GM12801 (cell line): Measurements from ENCODE around the gene HNRNPA0.

Experiments used
- CTCF ChIP-seq: IDR thresholded peaks from one replicate; pipeline ENCODE4 v1.5.1; 2011; ENCODE audit warnings: control low read depth; ENCODE audit not compliant: insufficient read length; ENCODE audit errors: extremely low read depth

HNRNPA0 gene

GRCh38 chr5:137703565-137703964 is 50.6 kb downstream of the HNRNPA0 start:
- TF ChIP-seq CTCF, result no peak

- TF ChIP-seq CTCF, result no peak
These were observed 53.9 kb downstream of the HNRNPA0 start for GRCh38 chr5:137700282-137700680.

GRCh38 chr5:137699336-137700281 is 54.6 kb downstream of the HNRNPA0 start:
- TF ChIP-seq CTCF, result no peak

DNA sequence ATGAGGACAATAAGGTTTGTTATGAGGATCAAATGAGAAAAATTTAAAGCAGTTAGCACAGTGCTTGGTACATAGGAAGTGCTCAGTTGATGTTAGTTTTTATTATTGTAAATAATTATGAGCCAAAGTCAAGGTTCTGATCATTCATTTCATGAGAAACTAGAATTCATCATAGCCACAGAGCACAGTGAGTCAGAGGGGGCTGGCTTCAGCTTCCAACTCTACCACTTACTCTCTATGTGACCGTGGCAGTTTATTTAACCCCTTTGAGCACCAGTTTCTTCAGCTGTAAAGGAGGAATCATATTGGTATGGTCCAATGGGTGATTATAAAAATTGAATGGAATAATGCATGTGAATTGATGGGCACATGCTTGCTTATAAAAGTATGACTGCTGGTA is 57.7 kb downstream of the HNRNPA0 start:
- no peak for TF ChIP-seq CTCF

DNA sequence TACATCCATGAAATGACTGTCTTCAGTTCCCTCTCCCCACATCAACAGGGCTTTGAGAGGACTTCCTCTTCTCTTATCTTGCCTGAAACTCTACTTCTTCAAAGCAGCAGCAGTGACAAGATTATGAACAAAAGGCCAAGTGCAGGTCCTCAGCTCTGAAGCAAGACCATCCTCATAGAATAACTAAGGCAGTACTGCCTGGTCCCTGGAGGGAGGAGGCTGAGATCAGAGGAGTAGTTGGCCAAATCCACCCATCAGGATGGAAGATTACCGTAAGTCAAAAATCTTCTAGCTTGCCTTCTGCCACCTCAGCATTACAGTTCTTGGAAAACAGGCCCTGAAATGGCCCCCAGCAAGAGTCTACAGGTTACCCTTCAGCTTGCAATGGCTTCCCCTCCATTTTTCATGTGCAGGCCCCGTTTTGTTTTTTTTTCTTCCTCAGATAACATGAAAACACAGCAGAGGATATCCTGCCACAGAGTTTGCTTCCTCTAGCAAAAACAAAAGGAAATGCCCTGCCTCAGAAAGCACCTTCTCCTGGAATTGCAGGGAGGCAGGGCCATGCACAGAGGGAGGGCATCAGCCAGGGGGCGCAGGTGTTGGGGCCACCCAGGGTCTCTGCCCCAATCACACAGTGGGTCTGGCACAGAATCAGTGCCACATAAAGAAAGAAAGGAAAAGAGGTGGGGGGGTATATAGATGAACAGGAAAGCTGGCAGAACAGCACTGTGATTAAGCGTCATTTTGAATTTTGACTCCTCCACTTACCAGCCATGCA is 58.3 kb downstream of the HNRNPA0 start:
- TF ChIP-seq CTCF, result no peak
